ENCODE data around the gene FCHSD2. TPM values are rescaled to one million over a fixed set of nuclear protein-coding genes. Genes with fewer than 3 reads are reported as not detected.

FCHSD2 gene
- total and polyA plus RNA-seq, 2 of the 8 experiments (the other 6 are each of a cell fraction or from before 2014, with no cell fraction given) = 4.1 to 7.8 TPM

- TF ChIP-seq TEAD4 (IDR thresholded peaks at IDR 0.05; ENCODE audit: low read depth, low read length) = no peak
These were observed 278.2 kb downstream of the FCHSD2 start (continued) for GRCh38 chr11:72863916-72864315.
